Measurements from ENCODE around the gene TERT.

- no peak for TF ChIP-seq POLR2A (IDR thresholded peaks at IDR 0.05)
- no peak for TF ChIP-seq CTCF (IDR thresholded peaks at IDR 0.05)
These were observed 29.1 kb downstream of the TERT start for GRCh38 chr5:1265461-1266455.
